H1 (cell line): ENCODE results near the gene LRWD1. TPM values are rescaled to one million over a fixed set of nuclear protein-coding genes. Genes with fewer than 3 reads are reported as not detected.
"Not testable (repeated sequence)": the region's sequence is repeated elsewhere in the genome, so short reads cannot be mapped to it uniquely, and the experiment has no call there.

Source experiments
- CTCF ChIA-PET: fragments of 300-600 bp; sonication (Branson Sonifier 250); formaldehyde crosslinking; loops from one replicate; lab custom pipeline; 2021; ENCODE audit not compliant: partially characterized antibody; lab: Charles Lee
- POLR2A ChIA-PET: fragments of 300-600 bp; sonication (Branson Sonifier 250); formaldehyde crosslinking; loops from one replicate; lab custom pipeline; 2021; ENCODE audit warnings: inconsistent platforms; ENCODE audit not compliant: partially characterized antibody; lab: Charles Lee
- DNase-seq, 2 experiments: peaks; one replicate each; pipeline versions ENCODE4 v3.0.0 to v3.0.0-alpha.2; 2010 to 2022; ENCODE audit warnings: low spot score in 2 of 2, low read depth in 1 of 2, mixed read lengths in 1 of 2
- FAIRE-seq: peaks from 2 replicates; lab custom pipeline; 2011; peaks lifted over from hg19 to GRCh38; lab: Jason Lieb, UNC
- H2AFZ ChIP-seq: 2 replicates; pipeline ENCODE4 v1.8.1; 2012; ENCODE audit warnings: low read length, inconsistent platforms
- H2AK5ac ChIP-seq: 2 replicates; pipeline ENCODE4 v1.6.1; 2013; ENCODE audit warnings: low read depth, low read length
- H2BK120ac ChIP-seq: replicated peaks from 2 replicates; pipeline ENCODE3; 2013; ENCODE audit warnings: low read depth, low read length, inconsistent platforms
- H2BK12ac ChIP-seq: 2 replicates; pipeline ENCODE4 v1.6.1; 2013; ENCODE audit warnings: low read depth, low read length
- H2BK15ac ChIP-seq: 2 replicates; pipeline ENCODE4 v1.6.1; 2013; ENCODE audit warnings: low read length
- H2BK20ac ChIP-seq: 2 replicates; pipeline ENCODE4 v1.6.1; 2013; ENCODE audit warnings: low read length
- H2BK5ac ChIP-seq: 2 replicates; pipeline ENCODE4 v1.6.1; 2013; ENCODE audit warnings: low read depth, low read length
- H3K14ac ChIP-seq: 2 replicates; pipeline ENCODE4 v1.6.1; 2013; ENCODE audit warnings: inconsistent platforms; ENCODE audit not compliant: insufficient read length
- H3K18ac ChIP-seq: 2 replicates; pipeline ENCODE4 v1.6.1; 2013; ENCODE audit warnings: low read length; ENCODE audit errors: extremely low read depth
- H3K23ac ChIP-seq: 2 replicates; pipeline ENCODE4 v1.6.1; 2013; ENCODE audit warnings: inconsistent platforms; ENCODE audit not compliant: insufficient read length
- H3K23me2 ChIP-seq: 2 replicates; pipeline ENCODE4 v1.6.1; 2013; ENCODE audit warnings: low read depth, low read length
- H3K27ac ChIP-seq: 2 replicates; pipeline ENCODE4 v1.6.1; 2011; ENCODE audit warnings: low read depth, low read length, inconsistent platforms
- H3K27me3 ChIP-seq, 4 experiments: replicated peaks in 1 of 4; 1 replicate in 1 of 4; 2 replicates in 3 of 4; pipeline versions ENCODE4 v1.6.1 to v1.8.1; 2011 to 2013; ENCODE audit warnings: low read length in 3 of 4, mild to moderate bottlenecking in 3 of 4, inconsistent platforms in 2 of 4, mixed read lengths in 2 of 4, moderate library complexity in 1 of 4; ENCODE audit not compliant: control insufficient read depth in 3 of 4, insufficient read depth in 3 of 4; ENCODE audit errors: extremely low read depth in 1 of 4
- H3K36me3 ChIP-seq, 4 experiments: 2 replicates each; pipeline versions ENCODE4 v1.6.1 to v1.8.1; 2011 to 2013; ENCODE audit warnings: mild to moderate bottlenecking in 4 of 4, low read length in 3 of 4, moderate library complexity in 2 of 4, control low read depth in 1 of 4, inconsistent platforms in 1 of 4; ENCODE audit not compliant: insufficient read depth in 4 of 4, control insufficient read depth in 2 of 4
- H3K4ac ChIP-seq: replicated peaks from 2 replicates; pipeline ENCODE3; 2013; ENCODE audit warnings: low read length, low read depth, mixed read lengths, inconsistent platforms; ENCODE audit not compliant: insufficient read length
- H3K4me1 ChIP-seq, 4 experiments: replicated peaks in 1 of 4; 1 replicate in 1 of 4; 2 replicates in 3 of 4; pipeline versions ENCODE4 v1.6.1 to v1.8.1; 2011 to 2013; ENCODE audit warnings: low read length in 3 of 4, inconsistent platforms in 2 of 4, mixed read lengths in 1 of 4; ENCODE audit not compliant: insufficient read depth in 4 of 4, control insufficient read depth in 3 of 4
- H3K4me2 ChIP-seq, 2 experiments: 2 replicates each; pipeline versions ENCODE4 v1.6.1 to v1.8.1; 2011 to 2013; ENCODE audit warnings: low read depth in 2 of 2, low read length in 2 of 2, control low read depth in 1 of 2, inconsistent platforms in 1 of 2, mild to moderate bottlenecking in 1 of 2; ENCODE audit not compliant: insufficient read depth in 1 of 2
- H3K4me3 ChIP-seq, 4 experiments: fragments of 200-600, 300-600 bp in 1 of 4; sonication (generic), shearing (Covaris generic), sonication (Bioruptor Twin) in 1 of 4; 2 replicates each; pipeline versions ENCODE4 v1.5.1 to v1.8.1; 2011 to 2016; ENCODE audit warnings: low read length in 4 of 4, low read depth in 3 of 4, control low read depth in 2 of 4, inconsistent platforms in 2 of 4, mild to moderate bottlenecking in 2 of 4, mixed read lengths in 1 of 4, moderate library complexity in 1 of 4; ENCODE audit not compliant: insufficient read depth in 2 of 4; ENCODE audit errors: extremely low read depth in 1 of 4
- H3K56ac ChIP-seq: replicated peaks from 2 replicates; pipeline ENCODE3; 2013; ENCODE audit warnings: low read depth, mild to moderate bottlenecking, mixed read lengths, low read length, inconsistent platforms; ENCODE audit not compliant: insufficient read length
- H3K79me1 ChIP-seq: 2 replicates; pipeline ENCODE4 v1.6.1; 2013; ENCODE audit warnings: low read depth, low read length, control low read depth
- H3K79me2 ChIP-seq, 2 experiments: 2 replicates each; pipeline versions ENCODE4 v1.6.1 to v1.8.1; 2012 to 2013; ENCODE audit warnings: low read length in 2 of 2, mild to moderate bottlenecking in 2 of 2, inconsistent platforms in 1 of 2; ENCODE audit not compliant: insufficient read depth in 2 of 2, control insufficient read depth in 1 of 2
- H3K9ac ChIP-seq, 4 experiments: replicated peaks in 1 of 4; 1 replicate in 1 of 4; 2 replicates in 3 of 4; pipeline versions ENCODE4 v1.6.1 to v1.8.1; 2011 to 2013; ENCODE audit warnings: low read depth in 3 of 4, low read length in 3 of 4, control low read depth in 2 of 4, mild to moderate bottlenecking in 2 of 4, moderate library complexity in 2 of 4, inconsistent platforms in 1 of 4; ENCODE audit errors: extremely low read depth in 1 of 4
- H3K9me3 ChIP-seq, 2 experiments: 2 replicates each; pipeline versions ENCODE4 v1.6.1 to v1.8.1; 2012 to 2013; ENCODE audit warnings: mild to moderate bottlenecking in 2 of 2, moderate library complexity in 2 of 2, control low read depth in 1 of 2, inconsistent platforms in 1 of 2, low read depth in 1 of 2, low read length in 1 of 2, mixed read lengths in 1 of 2; ENCODE audit not compliant: insufficient read depth in 2 of 2
- H4K20me1 ChIP-seq, 2 experiments: replicated peaks in 1 of 2; 2 replicates each; pipeline versions ENCODE3 to v1.8.1; 2011 to 2013; ENCODE audit warnings: inconsistent platforms in 2 of 2, low read length in 2 of 2, mild to moderate bottlenecking in 1 of 2; ENCODE audit not compliant: insufficient read depth in 2 of 2, control insufficient read depth in 1 of 2
- H4K5ac ChIP-seq: 2 replicates; pipeline ENCODE4 v1.6.1; 2013; ENCODE audit warnings: low read length, low read depth, mixed read lengths, inconsistent platforms; ENCODE audit not compliant: insufficient read length
- H4K8ac ChIP-seq: 2 replicates; pipeline ENCODE4 v1.8.0; 2013; ENCODE audit warnings: mild to moderate bottlenecking, moderate library complexity, low read length, inconsistent platforms; ENCODE audit not compliant: insufficient read depth; ENCODE audit errors: extremely low read depth
- H4K91ac ChIP-seq: replicated peaks from 2 replicates; pipeline ENCODE3; 2013; ENCODE audit warnings: low read length, mixed read lengths, inconsistent platforms; ENCODE audit not compliant: insufficient read length
- WGBS, 2 experiments: shearing (Covaris generic) in 1 of 2; methylation state at CpG; one replicate each; pipeline versions ENCODE4 v1.1.6 to v1.1.7; 2013 to 2015; ENCODE audit warnings: low lambda C conversion rate in 2 of 2, mixed read lengths in 2 of 2, inconsistent platforms in 1 of 2, low coverage in 1 of 2, missing lambda C conversion rate in 1 of 2; ENCODE audit not compliant: insufficient replicate concordance in 2 of 2, insufficient coverage in 1 of 2, insufficient read length in 1 of 2; ENCODE audit errors: extremely low coverage in 1 of 2, missing lambda C conversion rate in 1 of 2; 5-methylcytosine and 5-hydroxymethylcytosine counted together
- polyA plus RNA-seq, 7 experiments: library from polyadenylated mRNA; depleted of rRNA in 3 of 7; stranded (reverse) in 5 of 7; unstranded in 2 of 7; fragments of >200 nt in 5 of 7; fragments of 200-250 nt in 2 of 7; gene quantifications; 1 replicate in 5 of 7; 2 replicates in 1 of 7; 4 replicates in 1 of 7; pipeline versions ENCODE4 v1.2.1 to v1.2.3, GENCODE V29; 2011 to 2013; ENCODE audit warnings: missing spikeins in 2 of 7, mixed read lengths in 2 of 7
- total RNA-seq: library from RNA; stranded (reverse); fragmentation: NEBNext Ultra II Directional; extraction: Animal tissue kit (Norgen Biotek cat#: 25700); gene quantifications from 2 replicates; pipeline ENCODE4 v1.2.1, GENCODE V29; 2021

LRWD1 gene
- total and polyA plus RNA-seq, 2 of the 8 experiments (the other 6 are each of a cell fraction or from before 2014, with no cell fraction given), result 23.4 to 26.8 TPM

DNA sequence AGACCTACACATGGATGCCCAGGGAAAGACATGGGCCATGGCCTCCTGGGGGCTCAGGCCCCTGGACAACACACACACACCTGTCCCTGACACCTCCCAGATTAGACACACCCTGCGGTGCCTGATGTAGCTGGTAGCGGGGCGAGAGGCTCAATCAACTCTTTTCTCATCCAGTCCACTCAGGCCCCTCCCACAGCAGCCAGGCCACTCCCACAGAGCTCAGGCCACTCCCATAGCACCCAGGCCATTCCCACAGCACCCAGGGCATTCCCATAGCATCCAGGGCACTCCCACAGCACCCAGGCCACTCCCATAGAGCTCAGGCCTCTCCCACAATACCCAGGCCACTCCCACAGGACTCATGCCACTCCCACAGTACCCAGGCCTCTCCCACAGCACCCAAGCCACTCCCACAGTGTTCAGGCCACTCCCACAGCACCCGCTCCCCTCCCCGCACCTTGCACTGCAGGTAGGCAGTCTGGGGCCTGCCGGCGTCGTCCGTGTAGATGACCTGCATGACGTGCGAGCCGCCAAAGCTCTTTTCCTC lies 25.8 kb downstream of the LRWD1 start:
- H2BK12ac ChIP-seq, H4K91ac ChIP-seq, POLR2A ChIA-PET, CTCF ChIA-PET, H3K4ac ChIP-seq, H2BK120ac ChIP-seq, H3K9ac ChIP-seq, H3K4me2 ChIP-seq, H3K27ac ChIP-seq, H3K79me2 ChIP-seq, H3K27me3 ChIP-seq, FAIRE-seq, H3K36me3 ChIP-seq, H3K4me1 ChIP-seq, H3K56ac ChIP-seq, H3K23ac ChIP-seq, H3K9me3 ChIP-seq, H4K8ac ChIP-seq, H3K4me3 ChIP-seq, H2AFZ ChIP-seq, H4K5ac ChIP-seq, H3K23me2 ChIP-seq, H3K18ac ChIP-seq, H4K20me1 ChIP-seq, H2BK20ac ChIP-seq, H2AK5ac ChIP-seq, H2BK15ac ChIP-seq, H2BK5ac ChIP-seq, H3K14ac ChIP-seq, H3K79me1 ChIP-seq: not testable (repeated sequence)
- peak in 1 of 2 experiments; percentile 100 for DNase-seq
- no CpG with 5 or more reads among the region's 12 CpGs for WGBS, 2 experiments

DNA sequence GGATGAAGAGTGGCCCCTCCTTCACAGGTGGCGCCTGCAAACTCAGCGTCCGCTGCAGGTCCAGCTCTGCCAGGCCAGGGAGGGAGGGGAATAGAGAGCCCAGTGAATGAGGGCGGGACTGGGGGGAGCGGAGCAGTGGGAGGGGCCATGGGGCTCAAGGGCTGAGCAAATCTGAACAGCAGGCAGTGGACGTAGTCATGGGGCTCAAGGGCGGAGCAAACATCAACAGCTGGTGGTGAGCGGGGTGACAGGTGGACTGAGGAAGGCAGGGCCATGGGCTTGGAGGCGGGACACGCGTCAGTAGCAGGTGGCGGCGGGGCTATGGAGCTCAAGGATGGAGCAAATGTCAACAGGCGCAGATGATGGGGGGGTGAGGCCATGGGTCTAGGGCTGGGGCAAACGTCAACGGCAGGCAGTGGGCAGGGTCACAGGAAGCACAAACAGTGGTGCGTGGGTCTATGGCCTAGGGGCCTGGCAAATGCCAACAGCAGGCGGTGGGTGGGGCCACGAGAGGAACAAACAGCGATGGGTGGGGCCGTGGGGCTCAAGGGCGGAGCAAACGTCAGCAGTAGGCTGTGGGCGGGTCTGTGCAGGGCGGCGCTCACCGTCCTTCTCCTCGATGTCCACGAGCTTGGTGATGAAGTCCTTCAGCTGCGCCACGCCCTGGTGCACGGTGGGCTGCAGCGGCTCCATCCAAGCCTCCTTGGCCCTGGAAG lies 28.6 kb downstream of the LRWD1 start:
- FAIRE-seq, H3K36me3 ChIP-seq, H3K4me3 ChIP-seq, H3K4me1 ChIP-seq, H3K79me1 ChIP-seq, H2BK120ac ChIP-seq, H3K27me3 ChIP-seq, H4K20me1 ChIP-seq, H2AFZ ChIP-seq, H2BK12ac ChIP-seq, DNase-seq, H4K8ac ChIP-seq, H3K4ac ChIP-seq, H3K23me2 ChIP-seq, H2BK20ac ChIP-seq, H2AK5ac ChIP-seq, H3K79me2 ChIP-seq, H3K9me3 ChIP-seq, H2BK5ac ChIP-seq, H3K4me2 ChIP-seq, H3K23ac ChIP-seq, H2BK15ac ChIP-seq, POLR2A ChIA-PET, H3K9ac ChIP-seq, H3K27ac ChIP-seq, H4K5ac ChIP-seq, H3K18ac ChIP-seq, H3K56ac ChIP-seq, CTCF ChIA-PET, H3K14ac ChIP-seq, H4K91ac ChIP-seq: not testable (repeated sequence)
- WGBS, 2 experiments, result no CpG with 5 or more reads among the region's 33 CpGs
